Osteoblast (primary cell): Measurements from ENCODE around the gene CELA2A. TPM values are rescaled to one million over a fixed set of nuclear protein-coding genes. Genes with fewer than 3 reads are reported as not detected.
A peak's percentile ranks its signal among the peaks of the same experiment; 100 is the strongest.

ENCODE experiments used
- DNase-seq: peaks from one replicate; pipeline ENCODE4 v3.0.0; 2011; ENCODE audit warnings: low spot score, mixed read lengths; ENCODE audit not compliant: insufficient read length; ENCODE audit errors: missing footprints
- H2AFZ ChIP-seq: 2 replicates; pipeline ENCODE4 v1.6.0; 2011; ENCODE audit warnings: mild to moderate bottlenecking, low read length
- H3K27ac ChIP-seq: 2 replicates; pipeline ENCODE4 v1.5.1; 2011; ENCODE audit warnings: mild to moderate bottlenecking, low read depth, low read length, moderate library complexity
- H3K27me3 ChIP-seq: 2 replicates; pipeline ENCODE4 v1.6.0; 2012; ENCODE audit warnings: mild to moderate bottlenecking, control low read depth, inconsistent platforms, low read length, moderate library complexity; ENCODE audit not compliant: insufficient read depth
- H3K36me3 ChIP-seq: 2 replicates; pipeline ENCODE4 v1.5.1; 2011; ENCODE audit warnings: mild to moderate bottlenecking, low read length, control low read depth, moderate library complexity; ENCODE audit not compliant: insufficient read depth
- H3K4me1 ChIP-seq: 2 replicates; pipeline ENCODE4 v1.5.1; 2011; ENCODE audit warnings: mild to moderate bottlenecking, low read length, control low read depth, moderate library complexity; ENCODE audit not compliant: insufficient read depth
- H3K4me2 ChIP-seq: 2 replicates; pipeline ENCODE4 v1.6.0; 2011; ENCODE audit warnings: mild to moderate bottlenecking, low read length; ENCODE audit not compliant: insufficient read depth
- H3K4me3 ChIP-seq: fragments of 200-600 bp; sonication (generic); 3 replicates; pipeline ENCODE4 v1.5.1; 2012; ENCODE audit warnings: mild to moderate bottlenecking, low read length, inconsistent platforms; ENCODE audit not compliant: insufficient read depth
- H3K79me2 ChIP-seq: 2 replicates; pipeline ENCODE4 v1.6.0; 2012; ENCODE audit warnings: mild to moderate bottlenecking, low read length, control low read depth, inconsistent platforms; ENCODE audit not compliant: insufficient read depth
- H3K9me3 ChIP-seq: 2 replicates; pipeline ENCODE4 v1.5.1; 2011; ENCODE audit warnings: low read depth, low read length, control low read depth
- H4K20me1 ChIP-seq: 2 replicates; pipeline ENCODE4 v1.6.0; 2012; ENCODE audit warnings: mild to moderate bottlenecking, low read length, control low read depth; ENCODE audit not compliant: insufficient read depth
- total RNA-seq: library from RNA; depleted of rRNA; stranded (reverse); fragments of >200 nt; gene quantifications from 2 replicates; pipeline ENCODE4 v1.2.3, GENCODE V29; 2012
- TF ChIP-seq, protein P1 (sequence below): IDR thresholded peaks from 2 replicates; pipeline ENCODE4 v1.5.1; 2011; ENCODE audit warnings: mild to moderate bottlenecking, low read depth, low read length, moderate library complexity; ENCODE audit errors: extremely low read depth

CELA2A gene
- total RNA-seq, 1 donor = not detected

DNA sequence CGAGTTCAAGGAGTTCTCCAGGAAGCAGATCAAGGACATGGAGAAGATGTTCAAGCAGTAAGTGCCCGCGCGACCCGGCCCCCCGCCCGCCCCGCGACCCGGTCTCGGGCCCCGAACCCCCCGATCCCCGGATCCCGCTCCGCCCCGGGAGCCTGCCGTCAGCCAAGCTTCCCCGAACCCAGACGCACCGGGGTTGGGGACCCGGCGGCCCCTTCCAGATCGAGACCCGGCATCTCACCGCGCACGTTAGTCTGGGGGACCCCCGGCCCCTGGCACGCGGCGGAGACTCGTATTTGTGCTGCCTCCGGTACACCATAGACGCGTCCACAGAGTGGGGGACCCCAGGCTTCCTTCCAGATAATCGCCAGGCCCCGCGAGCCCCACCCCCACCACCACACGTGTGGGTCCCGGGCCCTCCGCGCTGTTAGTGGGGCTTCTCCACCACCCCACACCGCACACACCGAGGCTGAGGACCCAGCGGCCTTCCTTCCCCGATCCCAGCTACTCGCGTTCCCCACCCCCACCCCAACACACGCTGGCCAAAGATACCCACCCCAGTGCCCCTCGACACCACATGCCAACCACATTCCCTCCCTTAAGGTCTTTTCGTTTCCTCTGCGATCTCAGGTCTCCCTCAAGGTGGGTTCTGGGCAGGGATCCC, 46.2 kb upstream of the CELA2A start:
- Histone ChIP-seq H3K4me2 (peak overlapping the region; percentile 98), H3K4me1 (peaks cover 39% of the 10 kb centered on the region), H4K20me1 (peaks cover 32% of the 10 kb centered on the region), H2AFZ (peak overlapping the region; percentile 70), H3K79me2 (peaks cover 52% of the 10 kb centered on the region), H3K4me3 (peak overlapping the region; percentile 90), H3K9me3 (no peaks in the 10 kb centered on the region), H3K36me3 (peaks cover 14% of the 10 kb centered on the region), H3K27me3 (no peaks in the 10 kb centered on the region), H3K27ac (peak overlapping the region; percentile 76)
- TF ChIP-seq, protein P1, sequence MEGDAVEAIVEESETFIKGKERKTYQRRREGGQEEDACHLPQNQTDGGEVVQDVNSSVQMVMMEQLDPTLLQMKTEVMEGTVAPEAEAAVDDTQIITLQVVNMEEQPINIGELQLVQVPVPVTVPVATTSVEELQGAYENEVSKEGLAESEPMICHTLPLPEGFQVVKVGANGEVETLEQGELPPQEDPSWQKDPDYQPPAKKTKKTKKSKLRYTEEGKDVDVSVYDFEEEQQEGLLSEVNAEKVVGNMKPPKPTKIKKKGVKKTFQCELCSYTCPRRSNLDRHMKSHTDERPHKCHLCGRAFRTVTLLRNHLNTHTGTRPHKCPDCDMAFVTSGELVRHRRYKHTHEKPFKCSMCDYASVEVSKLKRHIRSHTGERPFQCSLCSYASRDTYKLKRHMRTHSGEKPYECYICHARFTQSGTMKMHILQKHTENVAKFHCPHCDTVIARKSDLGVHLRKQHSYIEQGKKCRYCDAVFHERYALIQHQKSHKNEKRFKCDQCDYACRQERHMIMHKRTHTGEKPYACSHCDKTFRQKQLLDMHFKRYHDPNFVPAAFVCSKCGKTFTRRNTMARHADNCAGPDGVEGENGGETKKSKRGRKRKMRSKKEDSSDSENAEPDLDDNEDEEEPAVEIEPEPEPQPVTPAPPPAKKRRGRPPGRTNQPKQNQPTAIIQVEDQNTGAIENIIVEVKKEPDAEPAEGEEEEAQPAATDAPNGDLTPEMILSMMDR = no peak
- DNase-seq = no peak

DNA sequence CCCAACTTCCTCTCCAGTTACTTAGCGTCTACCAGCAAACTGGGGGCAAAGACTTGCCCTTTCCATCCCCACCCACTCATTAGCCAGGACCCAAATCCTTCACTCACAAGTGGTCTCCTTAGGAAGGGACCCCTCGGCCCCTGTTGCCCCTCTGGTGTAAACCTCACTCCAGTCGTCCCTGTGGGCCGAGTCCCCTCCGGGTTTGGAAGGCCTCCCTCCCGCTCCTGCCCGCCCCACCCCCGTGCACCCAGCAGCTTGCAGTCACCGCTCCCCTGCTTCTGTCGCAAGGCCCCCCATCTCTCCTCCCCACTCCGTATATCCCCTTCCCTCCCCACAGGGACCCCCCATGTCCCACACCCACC, 45.7 kb upstream of the CELA2A start:
- TF ChIP-seq, protein P1 = no peak

DNA sequence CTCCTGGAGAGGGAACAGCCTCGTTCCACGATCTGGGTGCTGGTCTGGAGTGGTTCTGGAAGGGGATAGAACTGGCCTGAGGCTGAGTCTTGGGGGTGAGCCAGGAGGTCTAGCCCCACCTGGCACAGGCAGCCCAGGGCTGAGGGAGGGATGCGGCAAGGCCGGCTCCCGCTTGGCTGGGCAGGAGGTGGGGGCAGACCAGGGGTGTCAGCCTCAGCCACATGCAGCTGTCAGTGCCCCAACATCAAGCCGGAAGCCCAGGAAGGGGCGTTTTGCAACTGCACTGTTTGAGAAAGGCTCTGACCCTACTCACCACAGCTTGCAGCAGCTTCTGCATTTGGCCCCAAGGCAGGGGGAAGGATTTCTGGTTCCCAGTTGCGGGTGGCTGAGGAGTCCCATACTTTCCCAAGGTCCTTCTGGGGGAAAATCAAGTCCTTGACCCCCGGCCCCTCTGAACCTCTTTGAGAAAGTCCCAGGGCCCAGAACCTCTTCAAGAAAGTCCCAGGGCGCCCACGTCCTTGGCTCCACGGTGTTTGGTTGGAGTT, 44.9 kb upstream of the CELA2A start:
- TF ChIP-seq, protein P1 = no peak
- H4K20me1 ChIP-seq = peaks cover 32% of the 10 kb centered on the region
- peaks cover 14% of the 10 kb centered on the region for H3K36me3 ChIP-seq
- peaks cover 61% of the 10 kb centered on the region for H3K79me2 ChIP-seq
- H3K27ac ChIP-seq = peak overlapping the region; percentile 39
- peaks cover 48% of the 10 kb centered on the region for H3K4me1 ChIP-seq
- DNase-seq = no peak
- no peaks in the 10 kb centered on the region for H3K9me3 ChIP-seq
- peak overlapping the region; percentile 98 for H3K4me2 ChIP-seq
- H2AFZ ChIP-seq = no peak overlapping the region
- H3K4me3 ChIP-seq = peak overlapping the region; percentile 90
- no peaks in the 10 kb centered on the region for H3K27me3 ChIP-seq

More for the DNA sequence above, 45.7 kb upstream of the CELA2A start:
- DNase-seq = no peak
- Histone ChIP-seq H3K27ac (peak overlapping the region; percentile 76), H3K4me1 (peaks cover 42% of the 10 kb centered on the region), H3K4me2 (peak overlapping the region; percentile 98), H3K36me3 (peaks cover 14% of the 10 kb centered on the region), H3K4me3 (peak overlapping the region; percentile 90), H2AFZ (peak overlapping the region; percentile 70), H4K20me1 (peaks cover 32% of the 10 kb centered on the region), H3K9me3 (no peaks in the 10 kb centered on the region), H3K27me3 (no peaks in the 10 kb centered on the region), H3K79me2 (peaks cover 57% of the 10 kb centered on the region)

DNA sequence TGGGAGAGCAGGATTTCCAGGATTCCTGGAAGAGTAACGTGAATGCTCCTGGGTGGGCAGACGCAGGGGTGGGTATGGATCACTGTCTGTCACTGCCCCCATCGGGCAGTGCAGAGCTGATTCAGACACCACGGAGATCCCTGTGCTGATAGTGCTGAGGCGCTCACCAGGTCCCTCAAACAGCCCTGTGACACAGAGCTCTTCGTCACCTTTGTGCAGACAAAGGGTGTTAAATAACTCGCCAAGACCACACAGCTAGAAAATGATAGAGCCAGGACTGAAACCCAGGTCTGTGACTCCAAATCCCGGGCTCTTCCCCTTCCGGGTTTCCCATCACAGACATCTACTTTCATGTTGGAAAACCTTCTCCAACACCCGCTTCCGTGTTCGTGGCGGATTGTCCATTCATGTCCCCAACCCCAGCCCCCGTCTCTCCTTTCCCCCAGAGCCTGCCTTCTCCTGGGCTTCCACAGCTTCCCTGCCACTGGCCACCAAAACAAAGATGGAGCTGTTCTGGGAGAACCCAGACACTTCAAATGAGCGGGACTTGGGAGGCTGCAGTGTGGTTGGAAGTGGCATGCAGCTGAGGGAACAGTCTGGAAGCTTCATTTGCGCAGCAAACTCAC, 44.2 kb upstream of the CELA2A start:
- Histone ChIP-seq H3K79me2 (peaks cover 66% of the 10 kb centered on the region), H3K27ac (peak overlapping the region; percentile 48), H3K36me3 (peaks cover 14% of the 10 kb centered on the region), H4K20me1 (peaks cover 32% of the 10 kb centered on the region), H3K4me2 (peak overlapping the region; percentile 98), H3K4me3 (peak overlapping the region; percentile 90), H3K27me3 (no peaks in the 10 kb centered on the region), H3K4me1 (peaks cover 48% of the 10 kb centered on the region), H2AFZ (no peak overlapping the region), H3K9me3 (no peaks in the 10 kb centered on the region)
- no peak for DNase-seq
- TF ChIP-seq, protein P1 = no peak
